ENCODE data around the gene THOC5.
"Not testable (repeated sequence)": the region's sequence is repeated elsewhere in the genome, so short reads cannot be mapped to it uniquely, and the experiment has no call there.

THOC5 gene

GRCh38 chr22:29509298-29509697 lies 44.3 kb downstream of the THOC5 start:
- no peak for DNase-seq (ENCODE audit: low read depth)

DNA sequence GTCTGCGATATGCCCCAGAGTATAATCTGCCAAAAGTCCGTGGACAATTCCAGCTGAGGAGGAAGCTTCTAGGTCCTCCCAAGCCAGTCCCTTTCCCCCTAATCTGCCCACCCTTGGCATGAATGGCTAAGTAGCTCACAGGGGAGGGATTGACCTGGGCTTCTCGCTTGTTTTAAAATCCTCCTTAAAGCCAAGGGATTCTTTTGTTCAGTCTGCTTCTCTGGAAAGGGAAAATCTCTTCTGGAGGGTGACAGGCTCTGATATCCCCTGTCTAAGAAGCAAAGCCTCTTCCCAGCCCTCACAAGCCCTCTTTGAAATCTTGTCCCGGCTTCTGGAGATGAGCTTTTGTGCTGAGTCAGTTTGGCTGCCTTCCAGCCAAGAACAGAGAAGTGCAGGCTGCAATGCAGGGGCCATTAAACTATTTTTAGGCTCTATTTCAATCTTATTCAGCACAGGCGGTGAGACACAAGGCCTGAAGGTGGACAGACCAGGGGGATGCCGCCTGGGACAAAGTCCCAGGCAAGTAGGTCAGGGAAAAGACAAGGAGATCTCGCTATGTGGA lies 49.7 kb downstream of the THOC5 start:
- no peak for DNase-seq (ENCODE audit: low read depth)

GRCh38 chr22:29499852-29500251 lies 53.7 kb downstream of the THOC5 start:
- DNase-seq (ENCODE audit: low read depth) = no peak

GRCh38 chr22:29493636-29494035 lies 59.9 kb downstream of the THOC5 start:
- DNase-seq (ENCODE audit: low read depth) = no peak

- no peak for DNase-seq (ENCODE audit: low read depth)
These were observed 62.5 kb downstream of the THOC5 start for GRCh38 chr22:29491012-29491411.

- DNase-seq (ENCODE audit: low read depth) = not testable (repeated sequence)
These were observed 64.3 kb downstream of the THOC5 start for GRCh38 chr22:29489127-29489780.

DNA sequence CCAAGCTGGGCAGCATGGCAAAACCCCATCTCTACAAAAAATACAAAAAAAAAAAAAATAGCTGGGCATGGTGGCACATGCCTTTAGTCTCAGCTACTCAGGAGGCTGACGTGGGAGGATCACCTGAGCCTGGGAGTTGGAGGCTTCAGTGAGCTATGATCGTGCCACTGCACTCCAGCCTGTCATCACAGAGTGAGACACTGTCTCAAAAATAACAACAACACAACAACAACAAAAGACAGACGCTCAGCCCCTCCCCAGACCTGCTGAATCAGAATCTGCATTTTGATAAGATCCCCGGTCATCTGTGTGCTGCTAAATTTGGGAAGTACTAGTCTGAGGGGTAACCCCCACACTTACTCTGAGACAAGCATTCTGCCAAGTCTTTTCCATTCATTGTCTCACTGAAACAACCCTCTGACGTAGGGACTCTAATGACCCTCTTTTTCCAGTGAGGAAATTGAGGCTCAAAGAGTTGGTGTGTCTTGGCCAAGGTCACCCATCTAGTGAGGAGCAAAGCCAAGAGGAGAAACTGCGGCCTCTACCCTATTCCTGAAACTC lies 66.1 kb downstream of the THOC5 start:
- DNase-seq (ENCODE audit: low read depth) = no peak

GRCh38 chr22:29485448-29485847 lies 68.1 kb downstream of the THOC5 start:
- DNase-seq (ENCODE audit: low read depth) = no peak

DNA sequence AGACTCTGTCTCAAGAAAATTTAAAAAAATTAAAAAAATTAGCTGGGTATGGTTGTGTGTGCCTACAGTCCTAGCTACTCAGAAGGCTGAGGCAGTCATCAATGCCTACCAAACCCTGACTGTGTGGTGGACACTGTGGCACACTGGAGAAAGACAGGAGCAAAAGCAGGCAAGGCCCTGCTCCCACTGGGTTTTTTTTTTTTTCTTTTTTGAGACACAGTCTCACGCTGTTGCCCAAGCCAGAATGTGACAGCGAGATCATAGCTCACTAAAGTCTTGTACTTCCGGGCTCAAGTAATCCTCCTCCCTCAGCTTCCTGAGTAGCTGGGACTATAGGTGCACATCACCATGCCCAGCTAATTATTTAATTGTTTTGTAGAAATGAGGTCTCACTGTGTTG lies 68.9 kb downstream of the THOC5 start:
- DNase-seq (ENCODE audit: low read depth) = no peak

- DNase-seq (ENCODE audit: low read depth) = no peak
These were observed 70.3 kb downstream of the THOC5 start for GRCh38 chr22:29483254-29483653.

GRCh38 chr22:29482726-29483125 lies 70.8 kb downstream of the THOC5 start:
- DNase-seq (ENCODE audit: low read depth) = no peak

GRCh38 chr22:29482253-29482652 lies 71.3 kb downstream of the THOC5 start:
- no peak for DNase-seq (ENCODE audit: low read depth)

DNA sequence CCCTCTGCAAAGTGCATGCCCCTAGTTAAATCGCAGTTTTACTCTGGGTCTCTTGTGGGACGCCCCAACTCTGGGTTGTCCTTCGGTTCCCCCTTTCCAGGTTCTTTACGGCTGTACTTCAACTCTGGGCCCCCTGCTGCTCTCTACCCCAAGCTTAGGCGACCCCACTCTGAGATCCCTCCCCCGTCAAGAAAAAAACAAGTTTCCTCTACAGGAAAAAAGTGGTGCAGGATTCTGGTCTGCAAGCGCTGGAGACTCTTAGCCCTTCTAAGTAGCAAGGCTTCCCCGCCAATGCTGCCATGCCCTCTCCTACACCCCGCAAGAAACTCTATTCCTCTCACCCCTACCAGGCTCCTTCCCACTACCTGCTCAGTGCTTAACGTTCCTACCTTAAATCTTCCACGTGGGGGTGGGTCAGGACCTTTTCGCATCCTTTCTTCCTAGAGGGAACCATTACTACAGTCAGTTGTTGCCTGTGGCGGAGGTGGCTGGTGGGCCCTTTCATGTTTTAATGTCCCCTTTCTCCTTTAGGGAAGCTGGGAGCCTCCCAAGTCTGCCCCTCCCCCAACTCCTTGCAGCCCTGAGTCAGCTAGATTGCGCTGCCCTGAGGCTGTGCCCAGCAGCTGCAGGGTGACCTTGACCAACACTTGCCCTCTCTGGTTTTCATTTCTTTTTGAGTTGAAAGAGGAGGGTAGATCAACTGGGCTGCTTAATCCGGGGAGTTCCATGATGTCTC lies 72.1 kb downstream of the THOC5 start:
- no peak for DNase-seq (ENCODE audit: low read depth)

DNA sequence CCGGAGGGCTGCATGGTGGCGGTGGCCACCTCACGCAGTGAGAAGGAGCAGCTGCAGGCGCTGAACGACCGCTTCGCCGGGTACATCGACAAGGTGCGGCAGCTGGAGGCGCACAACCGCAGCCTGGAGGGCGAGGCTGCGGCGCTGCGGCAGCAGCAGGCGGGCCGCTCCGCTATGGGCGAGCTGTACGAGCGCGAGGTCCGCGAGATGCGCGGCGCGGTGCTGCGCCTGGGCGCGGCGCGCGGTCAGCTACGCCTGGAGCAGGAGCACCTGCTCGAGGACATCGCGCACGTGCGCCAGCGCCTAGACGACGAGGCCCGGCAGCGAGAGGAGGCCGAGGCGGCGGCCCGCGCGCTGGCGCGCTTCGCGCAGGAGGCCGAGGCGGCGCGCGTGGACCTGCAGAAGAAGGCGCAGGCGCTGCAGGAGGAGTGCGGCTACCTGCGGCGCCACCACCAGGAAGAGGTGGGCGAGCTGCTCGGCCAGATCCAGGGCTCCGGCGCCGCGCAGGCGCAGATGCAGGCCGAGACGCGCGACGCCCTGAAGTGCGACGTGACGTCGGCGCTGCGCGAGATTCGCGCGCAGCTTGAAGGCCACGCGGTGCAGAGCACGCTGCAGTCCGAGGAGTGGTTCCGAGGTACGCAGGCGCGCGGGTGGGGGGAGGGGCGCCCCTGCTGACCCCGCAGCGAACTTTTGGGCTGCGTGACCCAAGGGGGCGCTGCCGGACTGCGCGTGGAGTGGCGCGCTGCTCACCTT lies 72.9 kb downstream of the THOC5 start:
- no peak for DNase-seq (ENCODE audit: low read depth)

- DNase-seq (ENCODE audit: low read depth) = no peak
These were observed 73.4 kb downstream of the THOC5 start for GRCh38 chr22:29480262-29480511.

GRCh38 chr22:29479417-29480261 lies 73.9 kb downstream of the THOC5 start, which contains the start of gene NEFH:
TSS of gene NEFH (plus strand) at chr22:29480218. CDS start at chr22:29480263, 45 bp downstream.
- no peak for DNase-seq (ENCODE audit: low read depth)

GRCh38 chr22:29478326-29479276 lies 75.0 kb downstream of the THOC5 start:
- DNase-seq (ENCODE audit: low read depth) = no peak

DNA sequence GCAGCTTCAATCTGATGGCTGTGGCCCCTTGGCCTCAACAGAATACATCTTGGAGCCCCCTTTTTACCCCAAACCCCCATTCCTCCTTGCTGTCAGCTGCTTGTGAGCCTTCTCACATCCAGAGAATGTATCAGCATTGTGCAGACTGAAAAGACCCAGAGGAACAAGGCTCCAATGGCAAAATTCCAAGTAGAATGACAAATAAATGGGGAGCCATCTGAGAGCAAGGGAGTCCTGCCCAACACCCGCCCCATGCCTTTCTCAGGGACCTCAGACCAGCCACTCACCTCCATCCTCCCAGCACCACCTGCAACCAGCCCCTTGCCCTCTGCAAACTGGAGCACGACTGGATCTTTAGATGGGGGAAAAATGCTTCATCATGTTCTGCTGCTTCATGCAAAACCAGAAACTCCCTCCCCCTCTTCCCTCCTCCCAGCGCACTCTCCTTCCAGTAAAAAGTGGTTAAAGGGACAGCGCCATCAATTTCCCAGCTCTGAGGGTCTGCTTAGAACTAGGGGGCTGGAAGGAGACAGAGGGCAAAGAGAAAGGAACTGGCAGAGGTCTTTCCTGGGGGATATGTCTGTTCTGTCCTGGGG lies 75.7 kb downstream of the THOC5 start:
- no peak for DNase-seq (ENCODE audit: low read depth)

GRCh38 chr22:29476116-29476515 lies 77.4 kb downstream of the THOC5 start:
- DNase-seq (ENCODE audit: low read depth) = no peak

DNA sequence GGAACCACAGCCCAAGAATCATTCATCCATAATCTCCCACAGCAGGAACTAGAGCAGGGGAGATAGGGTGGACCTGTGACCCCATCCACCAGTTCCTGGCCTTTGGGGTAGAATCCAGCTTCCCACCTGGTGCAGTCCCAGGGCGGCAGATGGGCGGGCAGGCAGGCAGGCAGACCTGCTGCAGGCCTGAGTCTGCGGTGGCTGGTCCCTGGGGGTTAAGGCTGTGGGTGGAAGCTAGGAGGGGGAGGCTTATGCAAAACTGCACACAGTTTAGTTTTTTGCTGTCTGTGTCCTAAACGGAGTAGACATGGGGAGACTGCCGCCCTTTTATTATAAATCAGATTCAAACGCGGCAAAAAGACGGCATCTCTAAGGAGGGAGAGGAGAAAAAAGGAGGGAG lies 78.0 kb downstream of the THOC5 start:
- no peak for DNase-seq (ENCODE audit: low read depth)

Measured in stimulated activated CD8-positive, alpha-beta memory T cell treated with anti-CD3 and anti-CD28 coated beads, Interleukin-15, amount 100 ng/mL, for 24 hours (primary cell).